A549 (cell line): ENCODE results near the gene HTRA3. TPM values are rescaled to one million over a fixed set of nuclear protein-coding genes. Genes with fewer than 3 reads are reported as not detected.

ENCODE experiments used
- ATAC-seq, 2 experiments: fragments of 200-7000 bp in 1 of 2; fragments of >200 bp in 1 of 2; cut with Nextera tagmentation in 1 of 2; cut with Tn5 transposase in 1 of 2; 3 replicates each; pipeline versions ENCODE4 v1.8.0 to v1.9.1; 2018 to 2020; ENCODE audit warnings: mild to moderate bottlenecking in 1 of 2, moderate library complexity in 1 of 2
- CTCF ChIA-PET: fragments of 300-600 bp; sonication (Branson Sonifier 250); formaldehyde crosslinking; extraction: SDS; loops from one replicate; lab custom pipeline; 2021; ENCODE audit warnings: antibody characterized with exemption, inconsistent platforms; lab: Yijun Ruan, JAX
- POLR2A ChIA-PET: fragments of 350-600 bp; formaldehyde crosslinking; extraction: SDS; loops from one replicate; lab custom pipeline; 2021; ENCODE audit warnings: antibody characterized with exemption, inconsistent platforms; lab: Yijun Ruan, JAX
- DNase-seq, 2 experiments: peaks; one replicate each; pipeline versions ENCODE4 v3.0.0 to v3.0.0-alpha.2; 2011 to 2016; ENCODE audit warnings: low read depth in 1 of 2, low spot score in 1 of 2
- FAIRE-seq: peaks from 2 replicates; lab custom pipeline; 2011; peaks lifted over from hg19 to GRCh38; lab: Jason Lieb, UNC
- H3K27ac ChIP-seq, 2 experiments: fragments of >200 bp; sonication (Bioruptor Twin); formaldehyde crosslinking; 3 replicates each; pipeline ENCODE4 v1.5.1; 2016 to 2017
- H3K4me1 ChIP-seq: fragments of >200 bp; sonication (Bioruptor Twin); formaldehyde crosslinking; 3 replicates; pipeline ENCODE4 v1.6.1; 2016
- H3K4me2 ChIP-seq: fragments of >200 bp; sonication (Bioruptor Twin); formaldehyde crosslinking; 3 replicates; pipeline ENCODE4 v1.6.1; 2016
- H3K4me3 ChIP-seq: fragments of >200 bp; sonication (Bioruptor Twin); formaldehyde crosslinking; 3 replicates; pipeline ENCODE4 v1.5.1; 2016
- H3K9me3 ChIP-seq: fragments of >200 bp; sonication (Bioruptor Twin); formaldehyde crosslinking; 3 replicates; pipeline ENCODE4 v1.6.1; 2016
- CBX2 ChIP-seq: fragments of 200-600 bp; sonication (generic); IDR thresholded peaks from 2 replicates; pipeline ENCODE4 v1.6.1; 2016; ENCODE audit warnings: low read depth, mild to moderate bottlenecking, borderline replicate concordance
- CBX8 ChIP-seq: fragments of 200-600 bp; sonication (generic); IDR thresholded peaks from 2 replicates; pipeline ENCODE4 v1.6.1; 2016
- CHD4 ChIP-seq: fragments of 200-600 bp; sonication (generic); IDR thresholded peaks from 2 replicates; pipeline ENCODE4 v1.6.1; 2016; ENCODE audit warnings: antibody characterized with exemption, mild to moderate bottlenecking, borderline replicate concordance
- ESRRA ChIP-seq: fragments of 150-350 bp; IDR thresholded peaks from 2 replicates; pipeline ENCODE4 v1.6.1; 2014; ENCODE audit warnings: mild to moderate bottlenecking, low read length, borderline replicate concordance
- FOSB ChIP-seq: fragments of 250-450 bp; sonication (Bioruptor Pico); IDR thresholded peaks from 2 replicates; pipeline ENCODE4 v1.5.0; 2020; ENCODE audit warnings: mild to moderate bottlenecking, moderate library complexity
- FOSL2 ChIP-seq, 2 experiments: fragments of 450-650 bp in 1 of 2; fragments of >200 bp in 1 of 2; sonication (Bioruptor Twin) in 1 of 2; formaldehyde crosslinking; IDR thresholded peaks; 2 replicates each; pipeline versions ENCODE4 v1.5.0 to v1.6.1; 2016 to 2020; ENCODE audit warnings: mild to moderate bottlenecking in 1 of 2, moderate library complexity in 1 of 2
- HEYL ChIP-seq: fragments of 250-450 bp; sonication (Bioruptor Pico); IDR thresholded peaks from 2 replicates; pipeline ENCODE4 v1.8.0; 2021; ENCODE audit warnings: mild to moderate bottlenecking, moderate library complexity
- HOXA7 ChIP-seq: fragments of 250-450 bp; sonication (Bioruptor Pico); IDR thresholded peaks from 2 replicates; pipeline ENCODE4 v1.5.0; 2020; ENCODE audit warnings: mild to moderate bottlenecking, moderate library complexity
- HOXB13 ChIP-seq: fragments of 250-450 bp; sonication (Bioruptor Pico); IDR thresholded peaks from 2 replicates; pipeline ENCODE4 v1.5.0; 2020; ENCODE audit warnings: low read depth, mild to moderate bottlenecking, moderate library complexity
- JUN ChIP-seq, 2 experiments: fragments of >200 bp; sonication (Bioruptor Twin); formaldehyde crosslinking; IDR thresholded peaks; 2 replicates in 1 of 2; 3 replicates in 1 of 2; pipeline ENCODE4 v1.6.1; 2016 to 2017
- JUNB ChIP-seq: fragments of >200 bp; sonication (Bioruptor Twin); formaldehyde crosslinking; IDR thresholded peaks from 2 replicates; pipeline ENCODE4 v1.6.1; 2016
- NPAS2 ChIP-seq: fragments of 250-450 bp; sonication (Bioruptor Pico); IDR thresholded peaks from 2 replicates; pipeline ENCODE4 v1.8.0; 2022; ENCODE audit warnings: mild to moderate bottlenecking, moderate library complexity, borderline replicate concordance
- POLR2AphosphoS2 ChIP-seq: conservative IDR thresholded peaks from 2 replicates; pipeline ENCODE4 v1.6.1; 2012; ENCODE audit warnings: low read length, improper control_type of control experiment, inconsistent platforms
- RFX5 ChIP-seq: fragments of 450-650 bp; IDR thresholded peaks from 2 replicates; pipeline ENCODE4 v1.7.1; 2014; ENCODE audit warnings: antibody characterized with exemption, mild to moderate bottlenecking, moderate library complexity
- TP53 ChIP-seq: fragments of 250-450 bp; sonication (Bioruptor Pico); IDR thresholded peaks from 2 replicates; pipeline ENCODE4 v1.5.0; 2021; ENCODE audit warnings: mild to moderate bottlenecking, moderate library complexity
- ZSCAN20 ChIP-seq: fragments of 250-450 bp; sonication (Bioruptor Pico); IDR thresholded peaks from 2 replicates; pipeline ENCODE4 v1.8.0; 2022; ENCODE audit warnings: mild to moderate bottlenecking, moderate library complexity
- WGBS: methylation state at CpG from one replicate; pipeline ENCODE4 v1.1.6; 2017; ENCODE audit errors: missing lambda C conversion rate; 5-methylcytosine and 5-hydroxymethylcytosine counted together
- polyA plus RNA-seq, 4 experiments: library from polyadenylated mRNA; depleted of rRNA in 3 of 4; stranded (reverse); fragments of >200 nt; fragmentation: RNase III in 1 of 4; extraction: RNeasy Plus Mini Kit Qiagen cat#74134 plus additional on column Dnase treatment in 1 of 4; gene quantifications; 2 replicates in 3 of 4; 3 replicates in 1 of 4; pipeline ENCODE4 v1.2.3, GENCODE V29; 2011 to 2017
- TF ChIP-seq, protein P1 (sequence below): IDR thresholded peaks from 2 replicates; pipeline ENCODE4 v1.6.1; 2012

The HTRA3 gene
- polyA plus RNA-seq, 2 of the 4 experiments (the other 2 are of a cell fraction): 4.6 to 7.4 TPM

DNA sequence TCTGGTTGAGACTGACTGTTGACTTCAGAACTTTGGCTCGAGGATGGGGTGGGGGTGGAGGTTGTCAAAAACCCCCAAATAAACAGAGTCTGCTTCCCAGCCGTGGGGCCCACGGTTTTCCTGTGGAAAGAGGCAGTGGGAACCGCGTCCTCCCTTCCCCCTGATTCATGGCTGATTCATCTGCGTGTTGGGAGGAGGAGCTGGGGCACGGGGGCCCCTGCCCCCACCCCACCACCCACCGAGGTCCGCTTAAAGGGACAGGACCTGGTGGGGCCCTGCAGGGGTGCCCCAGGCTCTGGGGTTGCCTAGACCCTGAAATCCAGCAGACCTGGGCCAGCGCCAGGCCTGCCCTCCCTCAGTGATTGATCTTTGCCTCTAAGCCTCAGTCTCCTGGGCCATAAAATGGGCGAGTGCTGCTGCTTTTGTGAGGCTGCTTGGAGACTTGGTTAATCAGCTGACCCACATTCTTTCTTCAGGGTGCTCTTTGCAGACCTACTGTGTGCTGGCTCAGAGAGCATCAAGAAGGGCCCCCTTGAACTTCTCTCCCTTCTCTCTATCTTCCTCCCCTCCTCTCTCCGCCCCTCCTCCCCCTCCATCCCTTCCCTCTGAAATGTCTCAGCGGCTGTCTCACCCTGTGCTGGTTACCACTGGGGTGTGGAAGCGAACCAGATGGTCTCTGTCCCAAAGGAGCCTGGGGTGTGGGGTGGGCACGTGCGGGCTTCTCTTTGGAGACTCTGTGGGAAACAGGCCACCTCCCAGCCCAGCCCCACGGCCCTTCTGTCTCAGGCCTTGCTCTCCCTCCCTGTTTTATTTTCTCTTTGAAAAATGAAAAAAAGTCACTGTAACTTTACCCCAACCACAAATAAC is 9.1 kb downstream of the HTRA3 start:
- Histone ChIP-seq H3K4me1 (peaks cover 33% of the 10 kb centered on the region), H3K27ac (peak overlapping the region; percentile 75 to 88), H3K9me3 (no peaks in the 10 kb centered on the region), H3K4me2 (peak overlapping the region; percentile 50), H3K4me3 (no peak overlapping the region)
- DNase-seq (peak in 1 of 2 experiments; percentile 41), FAIRE-seq (no peak), ATAC-seq (peak in 1 of 2 experiments; percentile 42; a peak in 3 of 6 replicates)
- TF ChIP-seq ZSCAN20 (CRISPR knock-in tag) (no peak), CHD4 (no peak), ESRRA (no peak), TP53 (CRISPR knock-in tag) (no peak), JUNB (peak; percentile 30; the same call in 1 of the 2 replicates), RFX5 (no peak), HOXA7 (CRISPR knock-in tag) (no peak), FOSL2 (IDR thresholded peaks at IDR 0.05) (peak; percentile 43; the same call in 1 of the 2 replicates), FOSL2 (CRISPR knock-in tag; IDR thresholded peaks at IDR 0.05) (peak; percentile 74)
- TF ChIP-seq, protein P1, sequence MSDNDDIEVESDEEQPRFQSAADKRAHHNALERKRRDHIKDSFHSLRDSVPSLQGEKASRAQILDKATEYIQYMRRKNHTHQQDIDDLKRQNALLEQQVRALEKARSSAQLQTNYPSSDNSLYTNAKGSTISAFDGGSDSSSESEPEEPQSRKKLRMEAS: 0 out of 2 replicates have a peak, but pooled peaks have one; percentile 28
- 21% methylated on average over 11 of the region's 17 CpGs for WGBS
- CTCF ChIA-PET: interaction anchor here (0.6 to 3.6 kb wide), 4 partner anchors 12 to 124 kb away, joined by 4 to 22 read pairs (median 4); no protein-coding TSS in a partner anchor
- POLR2A ChIA-PET: no interaction called here

DNA sequence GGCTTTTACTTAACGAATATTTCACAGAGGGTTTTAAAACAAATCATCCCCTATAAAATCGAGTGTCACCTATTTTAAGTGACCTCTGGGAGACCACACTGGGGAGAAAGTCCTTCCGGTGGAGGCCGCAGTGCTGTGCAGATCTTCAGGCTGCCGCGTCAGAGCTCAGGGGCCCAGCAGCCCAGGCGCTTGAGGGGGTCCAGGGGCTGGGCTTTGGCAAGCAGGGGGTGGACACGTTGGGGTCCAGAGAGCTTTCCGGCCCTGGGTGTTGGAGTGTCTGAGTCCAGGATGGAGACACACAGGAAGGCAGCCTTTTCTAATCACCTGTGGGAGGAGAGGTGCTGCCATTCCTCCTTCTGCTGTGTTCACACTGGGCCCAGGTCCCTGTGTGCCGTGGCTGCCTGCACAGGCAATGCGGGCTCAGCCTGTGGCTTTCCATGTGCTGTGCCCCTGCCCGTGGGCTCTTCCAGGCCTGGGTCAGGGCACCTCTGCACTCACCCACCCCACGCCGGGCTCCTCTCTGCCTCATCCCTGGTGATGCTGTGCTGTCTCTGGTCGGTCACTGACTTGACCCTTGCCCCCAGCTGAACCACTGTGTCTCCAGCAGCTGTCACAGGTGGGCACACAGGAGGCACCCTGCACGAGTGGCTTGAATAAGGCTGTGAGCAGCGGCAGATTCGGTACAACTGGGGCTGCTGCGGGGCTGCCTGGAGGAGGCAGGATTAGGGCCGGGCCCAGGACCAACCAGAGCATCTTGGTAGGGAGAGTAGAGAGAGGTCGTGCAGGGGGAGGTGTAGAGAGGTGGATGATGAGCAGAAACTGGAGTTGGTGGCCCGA is 10.0 kb downstream of the HTRA3 start:
- FAIRE-seq (no peak), DNase-seq (no peak), ATAC-seq (no peak)
- Histone ChIP-seq H3K4me1 (peaks cover 33% of the 10 kb centered on the region), H3K27ac (peak overlapping the region; percentile 75 to 88; a peak in 5 of 6 replicates), H3K4me3 (no peak overlapping the region), H3K4me2 (no peak overlapping the region; the same call in 1 of the 3 replicates), H3K9me3 (no peaks in the 10 kb centered on the region)
- 84% methylated on average over 12 of the region's 22 CpGs for WGBS
- CTCF ChIA-PET: interaction anchor here (1.4 to 3.6 kb wide), 2 partner anchors 12 kb away, joined by 7 to 22 read pairs; no protein-coding TSS in a partner anchor
- POLR2A ChIA-PET: no interaction called here
- TF ChIP-seq FOSB (no peak), NPAS2 (no peak), JUN (IDR thresholded peaks at IDR 0.05) (no peak), CBX8 (no peak), CBX2 (no peak), HOXB13 (CRISPR knock-in tag) (no peak)

DNA sequence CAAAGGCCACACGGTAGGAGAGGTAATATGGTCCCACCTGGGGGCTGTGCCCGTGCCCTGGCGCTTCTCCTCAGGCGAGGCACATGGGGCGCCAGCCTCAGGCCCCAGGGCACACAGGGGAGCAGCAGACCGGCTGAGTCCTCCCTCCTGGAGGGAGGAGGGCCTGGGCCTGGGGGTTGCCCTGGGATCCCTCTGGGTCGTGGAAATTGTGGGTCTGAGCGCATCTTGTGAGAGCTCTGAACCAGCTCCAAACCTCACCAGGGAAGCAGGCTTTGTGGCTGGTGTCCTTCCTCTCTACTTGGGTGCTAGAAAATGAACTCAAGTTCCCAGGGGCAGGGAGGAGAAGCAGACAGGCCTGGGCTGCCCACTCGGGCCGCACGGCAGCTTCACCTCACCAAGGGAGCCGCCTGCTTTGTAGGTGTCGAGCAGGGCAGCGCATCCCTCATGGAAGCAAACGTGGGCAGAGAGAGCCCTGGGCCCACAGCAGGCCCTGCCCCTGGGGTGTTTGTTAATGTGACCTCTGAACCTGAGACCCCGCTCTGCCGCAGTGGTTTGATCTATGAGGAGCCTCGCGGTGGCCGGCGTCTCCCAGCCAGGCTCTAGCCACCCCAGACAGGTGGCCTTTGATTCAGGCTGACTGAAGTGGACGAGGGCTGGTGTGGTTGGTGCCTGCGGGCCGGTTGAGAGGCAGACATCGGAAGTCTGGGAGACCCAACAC is 10.8 kb downstream of the HTRA3 start:
- Histone ChIP-seq H3K9me3 (no peaks in the 10 kb centered on the region), H3K4me3 (no peak overlapping the region), H3K4me1 (peaks cover 33% of the 10 kb centered on the region), H3K4me2 (no peak overlapping the region), H3K27ac (peak overlapping the region in 1 of 2 experiments; percentile 88; a peak in 4 of 6 replicates)
- POLR2A ChIA-PET: no interaction called here
- ATAC-seq (no peak), FAIRE-seq (no peak), DNase-seq (no peak)
- 97% methylated on average over 5 of the region's 25 CpGs for WGBS
- CTCF ChIA-PET: interaction anchor here (1.2 to 1.4 kb wide), 2 partner anchors 8 to 13 kb away, joined by 5 to 7 read pairs; no protein-coding TSS in a partner anchor
- TF ChIP-seq HEYL (no peak), POLR2AphosphoS2 (no peak), ESRRA (no peak)
- TF ChIP-seq, protein P1: no peak
